OCI-M1 (cell line): ENCODE measurements around the gene MMP26.
"Not testable (repeated sequence)": the region's sequence is repeated elsewhere in the genome, so short reads cannot be mapped to it uniquely, and the experiment has no call there.

ENCODE experiments used
- DNase-seq: peaks from one replicate; lab custom pipeline; 2025; lab: John Stamatoyannopoulos, UW

Gene MMP26

DNA sequence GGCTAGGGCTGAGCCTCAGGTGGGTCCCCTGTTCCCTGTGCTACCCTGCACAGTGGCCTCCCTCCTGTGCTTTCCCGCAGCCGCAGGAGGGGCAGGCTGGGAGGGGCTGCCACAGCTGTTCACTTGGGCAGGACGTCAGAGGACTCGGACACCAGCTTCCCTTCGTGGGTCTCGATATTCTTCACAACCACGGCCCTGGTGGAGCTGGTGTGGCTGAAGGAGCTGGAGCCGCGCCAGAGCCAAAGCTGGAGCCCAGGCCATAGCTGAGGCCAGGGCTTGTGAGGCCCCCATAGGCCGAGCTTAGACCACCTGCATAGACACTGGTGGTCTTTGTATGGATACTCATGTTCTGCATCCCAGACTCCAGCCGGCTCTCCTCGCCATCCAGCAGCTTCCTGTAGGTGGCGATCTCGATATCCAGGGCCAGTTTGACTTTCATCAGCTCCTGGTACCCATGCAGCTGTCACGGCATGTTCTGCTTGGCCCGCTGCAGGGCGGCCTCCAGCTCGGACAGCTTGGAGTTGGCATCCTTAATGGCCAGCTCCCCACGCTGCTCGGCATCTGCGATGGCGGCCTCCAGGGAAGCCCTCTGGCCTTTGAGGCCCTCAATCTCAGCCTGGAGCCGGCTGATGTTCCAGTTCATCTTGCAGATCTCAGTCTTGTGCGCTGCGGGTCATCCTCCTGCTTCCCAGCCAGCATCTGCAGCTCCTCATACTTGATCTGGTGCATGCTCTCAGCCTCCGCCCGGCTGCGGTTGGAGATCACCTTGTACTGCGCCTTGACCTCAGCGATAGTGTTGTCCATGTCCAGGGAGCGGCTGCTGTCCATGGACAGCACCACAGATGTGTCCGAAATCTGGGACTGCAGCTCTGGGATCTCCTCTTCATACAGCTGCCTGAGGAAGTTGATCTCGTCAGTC lies 18.3 kb downstream of the MMP26 start:
- DNase-seq: not testable (repeated sequence)

GRCh38 chr11:4727171-4727570 lies 22.6 kb downstream of the MMP26 start:
- DNase-seq: no peak

DNA sequence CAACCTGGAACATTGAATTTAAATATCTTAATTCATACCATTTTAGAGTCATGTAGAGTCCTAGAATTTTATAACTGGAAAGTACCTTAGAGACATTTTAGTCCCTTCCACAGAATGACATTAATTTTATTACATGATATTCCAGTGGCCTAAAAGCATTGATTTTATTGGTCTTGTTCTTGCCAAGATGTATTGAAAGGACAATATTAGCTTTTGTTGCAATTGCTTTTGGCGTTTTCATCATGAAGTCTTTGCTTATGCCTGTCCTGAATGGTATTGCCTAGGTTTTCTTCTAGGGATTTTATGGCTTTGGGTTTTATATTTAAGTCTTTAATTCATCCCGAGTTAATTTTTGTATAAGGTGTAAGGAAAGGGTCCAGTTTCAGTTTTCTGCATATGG lies 36.2 kb downstream of the MMP26 start:
- no peak for DNase-seq

DNA sequence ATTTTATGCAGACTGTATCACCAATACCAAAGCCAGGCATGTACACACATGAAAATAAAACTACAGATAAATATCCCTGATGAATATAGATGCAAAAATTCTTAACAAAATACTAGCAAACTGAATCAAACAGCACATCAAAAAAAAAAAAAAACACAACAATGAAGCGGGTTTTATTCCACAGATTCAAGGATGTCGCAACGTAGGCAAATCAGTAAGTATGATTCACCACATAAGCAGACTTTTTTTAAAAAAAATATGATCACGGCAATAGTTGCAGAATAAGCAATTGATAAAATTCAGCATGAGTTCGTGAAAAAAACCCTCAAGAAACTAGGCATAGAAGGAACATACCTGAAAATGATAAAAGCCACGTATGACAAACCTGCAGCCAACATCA lies 43.9 kb downstream of the MMP26 start:
- no peak for DNase-seq

GRCh38 chr11:4751201-4751600 lies 46.6 kb downstream of the MMP26 start:
- no peak for DNase-seq
